GDM1 (cell line): ENCODE measurements around the gene IBA57.
"Not testable (repeated sequence)": the region's sequence is repeated elsewhere in the genome, so short reads cannot be mapped to it uniquely, and the experiment has no call there.

Experiments
- DNase-seq: peaks from one replicate; lab custom pipeline; 2025; lab: John Stamatoyannopoulos, UW

IBA57 gene

DNA sequence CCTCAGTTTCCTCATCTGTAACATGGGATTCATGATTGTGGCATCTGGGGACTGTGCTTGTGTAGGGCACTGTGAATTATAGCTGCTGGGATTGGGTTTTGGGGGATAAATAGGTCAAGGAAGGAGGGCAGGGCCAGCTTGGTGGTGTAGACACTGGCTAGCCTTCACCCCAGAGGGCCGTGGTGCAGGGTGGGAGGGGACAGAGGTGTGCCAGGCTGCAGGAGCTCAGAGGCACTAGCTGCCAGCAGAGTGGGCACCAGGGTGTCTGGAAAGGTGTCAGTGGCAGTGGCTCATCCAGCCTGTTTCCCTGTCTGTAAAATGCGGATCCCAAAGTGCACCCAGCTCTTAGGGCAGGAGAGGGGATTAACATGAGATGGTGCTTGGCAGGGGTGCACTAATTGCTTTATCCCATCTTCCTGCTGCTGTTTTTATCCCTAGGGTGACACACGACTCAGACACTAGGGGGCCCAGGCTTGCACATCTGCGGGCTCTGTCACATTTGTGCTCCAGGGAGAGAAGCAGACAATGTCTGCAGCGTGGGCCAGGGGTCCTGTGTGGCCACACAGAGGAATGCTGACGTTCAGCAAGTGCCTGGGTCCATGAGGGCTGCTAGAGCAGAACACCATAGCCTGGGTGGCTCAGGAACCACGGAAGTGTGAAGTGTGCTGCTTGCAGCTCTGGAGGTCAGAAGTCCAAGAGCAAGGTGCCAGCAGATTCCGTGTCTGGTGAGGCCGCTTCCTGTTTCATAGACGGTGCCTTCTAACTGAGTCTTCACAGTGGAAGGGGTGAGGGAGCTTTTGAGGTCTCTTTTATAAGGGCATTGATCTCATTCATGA is 61.6 kb downstream of the IBA57 start:
- DNase-seq: no peak

- DNase-seq: not testable (repeated sequence)
Measured at GRCh38 chr1:228228147-228228546, 62.5 kb downstream of the IBA57 start.

DNA sequence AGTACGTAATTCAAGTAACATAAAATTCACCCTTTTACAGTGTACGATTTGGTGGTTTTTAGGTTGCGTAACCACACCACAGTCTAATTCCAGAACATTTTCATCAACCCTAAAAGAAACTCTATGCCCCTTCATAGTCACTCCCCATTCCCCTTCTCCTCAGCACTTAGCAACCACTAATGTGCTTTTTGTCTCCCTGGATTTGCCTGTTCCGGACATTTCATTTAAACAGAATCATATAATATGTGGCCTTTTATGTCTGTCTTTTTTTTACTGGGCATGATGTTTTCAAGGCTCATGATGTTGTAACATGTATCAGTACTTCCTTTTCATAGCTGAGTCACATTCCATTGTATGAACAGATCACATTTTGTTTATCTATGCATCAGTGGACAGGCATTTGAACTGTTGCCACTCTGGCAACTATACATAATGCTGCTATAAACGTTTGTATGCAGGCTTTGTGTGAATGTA is 63.0 kb downstream of the IBA57 start:
- DNase-seq: no peak

DNA sequence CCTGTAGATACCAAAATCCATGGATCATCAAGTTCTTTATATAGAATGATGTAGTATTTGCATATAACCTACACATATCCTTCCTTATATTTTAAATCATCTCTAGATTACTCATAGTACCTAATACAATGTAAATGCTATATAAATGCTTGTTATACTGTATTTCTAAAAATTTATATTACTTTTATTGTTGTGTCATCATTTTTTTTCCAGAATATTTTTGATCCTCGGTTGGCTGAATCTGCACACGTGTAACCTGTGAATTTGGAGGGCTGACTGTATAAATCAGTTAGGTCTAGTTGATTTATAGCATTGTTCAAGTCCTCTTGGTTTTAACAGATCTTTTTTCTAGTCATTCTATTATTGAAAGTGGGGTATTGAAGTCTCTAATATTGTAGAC is 65.6 kb downstream of the IBA57 start:
- no peak for DNase-seq
